GM19463 (cell line): ENCODE data around the gene NKD2.
"Not testable (repeated sequence)": the region's sequence is repeated elsewhere in the genome, so short reads cannot be mapped to it uniquely, and the experiment has no call there.

Experiments used
- ATAC-seq: cut with Tn5 transposase; IDR thresholded peaks from one replicate; pipeline ENCODE4 v1.9.1; 2021; ENCODE audit warnings: mild to moderate bottlenecking, moderate library complexity; ENCODE audit not compliant: unreplicated experiment

Gene NKD2

GRCh38 chr5:1008451-1009358 lies at the start of gene NKD2:
NKD2 (plus strand) TSS chr5:1008802; CDS start chr5:1009058, 256 bp downstream.
- peak; percentile 55 for ATAC-seq

GRCh38 chr5:959581-960531 lies 48.7 kb upstream of the NKD2 start:
- no peak for ATAC-seq

GRCh38 chr5:960551-960950 lies 48.1 kb upstream of the NKD2 start:
- ATAC-seq: no peak

GRCh38 chr5:961002-961710 lies 47.4 kb upstream of the NKD2 start:
- no peak for ATAC-seq

GRCh38 chr5:961711-962240 lies 46.8 kb upstream of the NKD2 start:
- no peak for ATAC-seq

GRCh38 chr5:962386-962785 lies 46.2 kb upstream of the NKD2 start:
- no peak for ATAC-seq

- ATAC-seq: no peak
Observed at GRCh38 chr5:962801-963200, 45.8 kb upstream of the NKD2 start.

GRCh38 chr5:963310-963672 lies 45.3 kb upstream of the NKD2 start:
- ATAC-seq: no peak

GRCh38 chr5:963673-964531 lies 44.7 kb upstream of the NKD2 start:
- peak; percentile 76 for ATAC-seq

GRCh38 chr5:964821-965220 lies 43.8 kb upstream of the NKD2 start:
- ATAC-seq: no peak

GRCh38 chr5:965604-966344 lies 42.8 kb upstream of the NKD2 start:
- no peak for ATAC-seq

GRCh38 chr5:966345-966710 lies 42.3 kb upstream of the NKD2 start:
- ATAC-seq: no peak

- no peak for ATAC-seq
Observed at GRCh38 chr5:966941-967340, 41.7 kb upstream of the NKD2 start.

GRCh38 chr5:968881-969280 lies 39.7 kb upstream of the NKD2 start:
- no peak for ATAC-seq

- ATAC-seq: no peak
Observed at GRCh38 chr5:969408-969839, 39.2 kb upstream of the NKD2 start.

- ATAC-seq: not testable (repeated sequence)
Observed at GRCh38 chr5:972575-972974, 36.0 kb upstream of the NKD2 start.

GRCh38 chr5:976849-977751 lies 31.5 kb upstream of the NKD2 start:
- no peak for ATAC-seq

GRCh38 chr5:978054-978453 lies 30.5 kb upstream of the NKD2 start:
- no peak for ATAC-seq
